Neural progenitor cell (in vitro differentiated cells): ENCODE results near the gene ACBD3.

ENCODE experiments used
- CTCF ChIP-seq: fragments of 200-600 bp; sonication (generic); IDR thresholded peaks from 2 replicates; pipeline ENCODE4 v1.5.1; 2017; ENCODE audit warnings: antibody characterized with exemption, mild to moderate bottlenecking
- EZH2 ChIP-seq: fragments of 200-600 bp; sonication (generic); IDR thresholded peaks from 2 replicates; pipeline ENCODE4 v1.6.1; 2017; ENCODE audit warnings: antibody characterized with exemption, mild to moderate bottlenecking, moderate library complexity

GRCh38 chr1:226149806-226150205 is 36.7 kb downstream of the ACBD3 start:
- TF ChIP-seq CTCF: no peak
- no peak for TF ChIP-seq EZH2
